ENCODE results near the gene PDE6A.

Gene PDE6A

GRCh38 chr5:149852641-149853330, 91.8 kb downstream of the PDE6A start:
- DNase-seq (ENCODE audit: low spot score) = no peak
- TF ChIP-seq, protein P1, sequence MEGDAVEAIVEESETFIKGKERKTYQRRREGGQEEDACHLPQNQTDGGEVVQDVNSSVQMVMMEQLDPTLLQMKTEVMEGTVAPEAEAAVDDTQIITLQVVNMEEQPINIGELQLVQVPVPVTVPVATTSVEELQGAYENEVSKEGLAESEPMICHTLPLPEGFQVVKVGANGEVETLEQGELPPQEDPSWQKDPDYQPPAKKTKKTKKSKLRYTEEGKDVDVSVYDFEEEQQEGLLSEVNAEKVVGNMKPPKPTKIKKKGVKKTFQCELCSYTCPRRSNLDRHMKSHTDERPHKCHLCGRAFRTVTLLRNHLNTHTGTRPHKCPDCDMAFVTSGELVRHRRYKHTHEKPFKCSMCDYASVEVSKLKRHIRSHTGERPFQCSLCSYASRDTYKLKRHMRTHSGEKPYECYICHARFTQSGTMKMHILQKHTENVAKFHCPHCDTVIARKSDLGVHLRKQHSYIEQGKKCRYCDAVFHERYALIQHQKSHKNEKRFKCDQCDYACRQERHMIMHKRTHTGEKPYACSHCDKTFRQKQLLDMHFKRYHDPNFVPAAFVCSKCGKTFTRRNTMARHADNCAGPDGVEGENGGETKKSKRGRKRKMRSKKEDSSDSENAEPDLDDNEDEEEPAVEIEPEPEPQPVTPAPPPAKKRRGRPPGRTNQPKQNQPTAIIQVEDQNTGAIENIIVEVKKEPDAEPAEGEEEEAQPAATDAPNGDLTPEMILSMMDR (IDR thresholded peaks at IDR 0.05) = peak; percentile 83
- H3K4me3 ChIP-seq = no peak overlapping the region
- no peak overlapping the region for H3K27ac ChIP-seq

GRCh38 chr5:149851211-149851610, 93.4 kb downstream of the PDE6A start:
- no peak overlapping the region for H3K4me3 ChIP-seq
- no peak overlapping the region for H3K27ac ChIP-seq
- no peak for DNase-seq (ENCODE audit: low spot score)
- TF ChIP-seq, protein P1 (IDR thresholded peaks at IDR 0.05) = no peak

DNA sequence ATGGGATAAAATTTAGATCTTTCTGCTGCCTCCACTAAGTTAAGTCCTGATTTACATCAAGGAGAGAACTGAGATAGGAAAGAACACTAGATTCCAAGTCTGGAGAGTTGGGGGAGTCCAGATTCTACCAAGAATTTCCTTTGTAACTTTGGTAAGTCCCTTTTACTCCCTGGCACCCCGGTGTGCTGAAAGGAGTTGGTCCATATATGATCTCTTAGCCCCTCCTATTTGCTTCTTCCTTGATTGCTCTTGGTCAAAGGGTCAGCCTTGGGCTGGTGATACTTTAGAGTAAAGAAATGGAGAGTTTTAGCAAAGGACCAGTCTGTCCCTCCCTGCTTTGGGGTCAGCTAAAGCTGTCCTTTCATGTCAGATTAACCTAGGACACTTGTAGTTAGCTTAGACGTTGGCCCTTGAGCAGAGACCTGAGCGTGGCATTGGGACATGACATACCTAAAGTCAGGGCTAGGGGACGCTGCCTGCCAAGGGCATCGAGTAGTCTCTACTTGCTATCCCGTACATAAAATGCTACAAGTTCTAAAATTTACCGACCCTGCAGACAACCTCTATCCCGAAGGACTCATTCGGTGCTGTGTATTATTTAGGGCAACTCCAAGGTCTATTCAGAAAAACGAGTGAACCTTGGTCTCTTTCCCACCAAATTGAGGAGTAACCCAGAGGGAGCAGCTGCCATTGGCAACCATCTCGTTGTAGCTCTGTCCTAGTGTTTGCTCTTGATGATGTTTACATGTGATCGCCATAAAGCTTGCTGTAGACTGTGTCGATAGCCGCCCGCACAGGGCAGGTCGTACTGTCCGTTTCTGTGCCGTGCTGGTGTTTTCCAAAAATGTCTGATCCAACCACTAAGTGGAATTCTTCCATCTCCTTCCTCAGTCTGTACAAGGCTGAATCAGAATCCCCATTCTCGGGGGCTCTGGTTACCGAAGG, 94.4 kb downstream of the PDE6A start:
- no peak for DNase-seq (ENCODE audit: low spot score)
- TF ChIP-seq, protein P1 (IDR thresholded peaks at IDR 0.05) = no peak
- H3K4me3 ChIP-seq = no peak overlapping the region
- no peak overlapping the region for H3K27ac ChIP-seq

DNA sequence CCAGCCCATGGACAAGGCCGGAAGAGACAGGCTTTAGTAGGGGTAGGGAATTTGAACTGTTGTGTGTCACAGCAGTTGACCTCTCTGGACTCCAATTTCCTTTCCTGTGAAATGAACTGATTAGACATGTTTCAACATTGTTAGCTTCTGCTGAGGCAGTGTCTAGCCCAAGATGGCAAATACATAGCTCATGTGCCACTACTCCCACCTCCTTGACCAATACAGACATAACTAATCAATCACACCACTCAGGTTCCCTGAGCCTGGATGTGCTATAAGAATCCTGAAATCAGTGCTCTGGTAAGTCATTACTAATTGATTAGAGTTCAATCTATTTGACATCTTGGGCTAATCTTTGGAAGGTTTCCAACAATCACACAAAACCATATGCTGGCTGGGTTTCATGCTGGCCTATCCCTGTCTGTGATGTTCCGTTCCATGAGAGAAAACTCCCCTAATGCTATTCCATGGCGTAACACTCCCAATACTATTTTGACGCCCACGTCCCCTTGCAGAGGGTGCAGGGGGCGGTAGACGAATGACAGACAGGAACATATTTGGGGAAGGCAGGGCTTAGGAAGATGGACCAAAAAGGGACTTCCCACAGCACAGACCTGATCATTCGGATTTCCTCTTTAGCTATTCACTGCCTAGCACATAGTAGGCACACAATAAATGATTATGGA, 95.2 kb downstream of the PDE6A start:
- TF ChIP-seq, protein P1 (IDR thresholded peaks at IDR 0.05) = no peak
- no peak overlapping the region for H3K27ac ChIP-seq
- DNase-seq (ENCODE audit: low spot score) = no peak
- H3K4me3 ChIP-seq = no peak overlapping the region

DNA sequence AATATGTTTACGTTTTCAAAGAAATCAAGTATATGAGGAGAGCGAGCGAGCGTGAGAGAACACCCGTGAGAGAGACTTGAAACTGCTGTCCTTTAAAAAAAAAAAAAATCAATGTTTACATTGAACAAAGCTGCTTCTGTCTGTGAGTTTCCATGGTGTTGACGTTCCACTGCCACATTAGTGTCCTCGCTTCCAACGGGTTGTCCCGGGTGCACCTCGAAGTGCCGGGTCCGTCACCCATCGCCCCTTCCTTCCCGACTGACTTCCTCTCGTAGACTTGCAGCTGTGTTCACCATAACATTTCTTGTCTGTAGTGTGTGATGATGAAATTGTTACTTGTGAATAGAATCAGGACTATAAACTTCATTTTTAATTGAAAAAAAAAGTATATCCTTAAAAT, 97.0 kb downstream of the PDE6A start:
- TF ChIP-seq, protein P1 (IDR thresholded peaks at IDR 0.05) = no peak
- no peak for DNase-seq (ENCODE audit: low spot score)
- Histone ChIP-seq H3K27ac (no peak overlapping the region), H3K4me3 (no peak overlapping the region)

- TF ChIP-seq, protein P1 (IDR thresholded peaks at IDR 0.05) = no peak
- H3K4me3 ChIP-seq = no peak overlapping the region
- no peak overlapping the region for H3K27ac ChIP-seq
- no peak for DNase-seq (ENCODE audit: low spot score)
Observed at GRCh38 chr5:149846021-149846420, 98.6 kb downstream of the PDE6A start.
